Kidney (tissue), 14 donors: ENCODE results near the gene NFIA. TPM values are rescaled to one million over a fixed set of nuclear protein-coding genes. Genes with fewer than 3 reads are reported as not detected.
A peak's percentile ranks its signal among the peaks of the same experiment; 100 is the strongest.

Source experiments
- DNase-seq, 5 donors: peaks; one replicate each; pipeline ENCODE4 v3.0.0-alpha.2; 2013 to 2020
- FAIRE-seq: peaks from 2 replicates; lab custom pipeline; 2012; peaks lifted over from hg19 to GRCh38; lab: Jason Lieb, UNC
- H3K27ac ChIP-seq, 2 donors: one replicate each; pipeline ENCODE4 v1.7.0; 2013; ENCODE audit warnings: low read depth in 2 of 2, low read length in 2 of 2, inconsistent platforms in 1 of 2
- H3K27me3 ChIP-seq: one replicate; pipeline ENCODE4 v1.7.1; 2013; ENCODE audit warnings: low read length, inconsistent platforms; ENCODE audit not compliant: control insufficient read depth, insufficient read depth
- H3K36me3 ChIP-seq, 3 donors: one replicate each; pipeline versions ENCODE4 v1.7.0 to v1.7.1; 2013; ENCODE audit warnings: low read length in 3 of 3, control low read depth in 1 of 3, inconsistent platforms in 1 of 3; ENCODE audit not compliant: insufficient read depth in 3 of 3, control insufficient read depth in 2 of 3
- H3K4me1 ChIP-seq, 3 donors: one replicate each; pipeline versions ENCODE4 v1.7.0 to v1.7.1; 2013; ENCODE audit warnings: low read length in 3 of 3, inconsistent platforms in 1 of 3, low read depth in 1 of 3; ENCODE audit not compliant: control insufficient read depth in 2 of 3, insufficient read depth in 2 of 3
- H3K4me3 ChIP-seq, 3 donors: one replicate each; pipeline versions ENCODE4 v1.7.0 to v1.8.1; 2013; ENCODE audit warnings: low read length in 3 of 3, control low read depth in 1 of 3, inconsistent platforms in 1 of 3
- H3K9ac ChIP-seq, 3 donors: one replicate each; pipeline versions ENCODE4 v1.7.0 to v1.7.1; 2013; ENCODE audit warnings: low read length in 3 of 3, control low read depth in 1 of 3, inconsistent platforms in 1 of 3
- H3K9me3 ChIP-seq, 3 donors: one replicate each; pipeline versions ENCODE4 v1.7.0 to v1.7.1; 2013; ENCODE audit warnings: low read length in 3 of 3, control low read depth in 1 of 3, inconsistent platforms in 1 of 3; ENCODE audit not compliant: control insufficient read depth in 2 of 3, insufficient read depth in 1 of 3
- CTCF ChIP-seq: IDR thresholded peaks from 3 replicates; pipeline ENCODE4 v1.5.1; 2012; ENCODE audit warnings: mild to moderate bottlenecking, moderate library complexity, borderline replicate concordance; ENCODE audit not compliant: insufficient read depth; ENCODE audit errors: extremely low read depth
- intact Hi-C: fragments of 100-400 bp; cut with DNase I; formaldehyde crosslinking; loops from one replicate; pipeline ENCODE4 v1.11.1; 2022
- polyA plus RNA-seq: library from polyadenylated mRNA; stranded (reverse); fragments of 350-450 nt; fragmentation: Illumina TruSeq; extraction: RNeasy Lipid Tissue Mini Kit (QIAGEN cat#74804); gene quantifications from one replicate; pipeline ENCODE4 v1.2.3, GENCODE V29; 2014; ENCODE audit warnings: low read depth, low replicate concordance; ENCODE audit not compliant: insufficient read depth
- total RNA-seq: library from RNA; stranded (reverse); fragmentation: NEBNext Ultra II Directional; extraction: Animal tissue kit (Norgen Biotek cat#: 25700); gene quantifications from one replicate; pipeline ENCODE4 v1.2.1, GENCODE V29; 2021
- donor health status: control.
- donor health status: control.
- donor health status: control.
- donor health status: control.
- donor health status: control.
- donor health status: DM: yes; HTN: yes; CAD: no.
- donor health status: Normal renal cell carcinoma (clear cell type).

The NFIA gene
- total and polyA plus RNA-seq, 2 donors from 2014 or later = 4.8 to 87.5 TPM

- H3K36me3 ChIP-seq = no peaks in the 10 kb centered on the region
- peaks cover 6% of the 10 kb centered on the region for H3K27me3 ChIP-seq
- H3K4me1 ChIP-seq = peaks cover 0 to 17% (median 10%) of the 10 kb centered on the region in 3 donors
- TF ChIP-seq CTCF = no peak
- H3K9me3 ChIP-seq = no peaks in the 10 kb centered on the region
- peak in 4 of 5 donors; percentile 18 to 57 (median 40) for DNase-seq
- intact Hi-C loops = no loop called here
- no peak overlapping the region for H3K4me3 ChIP-seq
- no peak overlapping the region for H3K27ac ChIP-seq
- no peak for FAIRE-seq
- H3K9ac ChIP-seq = no peak overlapping the region
Observed at GRCh38 chr1:61051719-61052394, 30.5 kb upstream of the NFIA start.

- peak overlapping the region in 1 of 2 donors; percentile 19 for H3K27ac ChIP-seq
- H3K4me1 ChIP-seq = peaks cover 0 to 17% (median 10%) of the 10 kb centered on the region in 3 donors
Observed at GRCh38 chr1:61052395-61053225, 29.8 kb upstream of the NFIA start.

GRCh38 chr1:61053226-61053711 is 29.1 kb upstream of the NFIA start:
- TF ChIP-seq CTCF = no peak
- intact Hi-C loops = no loop called here
- FAIRE-seq (no peak), DNase-seq (peak in 2 of 5 donors; percentile 29 to 35)
- Histone ChIP-seq H3K27me3 (peaks cover 6% of the 10 kb centered on the region), H3K36me3 (no peaks in the 10 kb centered on the region), H3K27ac (peak overlapping the region; percentile 52 to 62), H3K4me1 (peaks cover 0 to 17% (median 10%) of the 10 kb centered on the region in 3 donors), H3K9me3 (no peaks in the 10 kb centered on the region), H3K4me3 (peak overlapping the region in 2 of 3 donors; percentile 53 to 54), H3K9ac (no peak overlapping the region)

More at GRCh38 chr1:61052395-61053225, 29.8 kb upstream of the NFIA start:
- DNase-seq = peak in 3 of 5 donors; percentile 18 to 52 (median 30)
- no peak overlapping the region for H3K9ac ChIP-seq
- TF ChIP-seq CTCF = no peak
- FAIRE-seq = no peak
- H3K4me3 ChIP-seq = no peak overlapping the region
- H3K27me3 ChIP-seq = peaks cover 6% of the 10 kb centered on the region
- H3K9me3 ChIP-seq = no peaks in the 10 kb centered on the region
- intact Hi-C loops = no loop called here
- no peaks in the 10 kb centered on the region for H3K36me3 ChIP-seq
